Liver (tissue), 9 donors: ENCODE measurements around the gene TSPAN8. TPM values are rescaled to one million over a fixed set of nuclear protein-coding genes. Genes with fewer than 3 reads are reported as not detected.

Experiments used
- DNase-seq: peaks from one replicate; pipeline ENCODE4 v3.0.0-alpha.2; 2017; ENCODE audit warnings: low spot score
- H3K27ac ChIP-seq, 2 donors: one replicate each; pipeline ENCODE4 v1.7.0; 2013; ENCODE audit warnings: inconsistent platforms in 2 of 2, low read length in 2 of 2, control low read depth in 1 of 2, low read depth in 1 of 2, mild to moderate bottlenecking in 1 of 2
- H3K27me3 ChIP-seq, 4 donors: one replicate each; pipeline versions ENCODE4 v1.6.1 to v1.7.0; 2013; ENCODE audit warnings: low read length in 3 of 4, inconsistent platforms in 1 of 4, mild to moderate bottlenecking in 1 of 4, moderate library complexity in 1 of 4; ENCODE audit not compliant: control insufficient read depth in 4 of 4, insufficient read depth in 4 of 4
- H3K36me3 ChIP-seq, 4 donors: one replicate each; pipeline versions ENCODE4 v1.6.1 to v1.7.0; 2013; ENCODE audit warnings: low read length in 3 of 4, mild to moderate bottlenecking in 3 of 4, low read depth in 1 of 4, moderate library complexity in 1 of 4; ENCODE audit not compliant: control insufficient read depth in 4 of 4, insufficient read depth in 3 of 4
- H3K4me1 ChIP-seq, 4 donors: one replicate each; pipeline versions ENCODE4 v1.6.1 to v1.7.0; 2013; ENCODE audit warnings: low read length in 3 of 4, mild to moderate bottlenecking in 3 of 4, moderate library complexity in 1 of 4; ENCODE audit not compliant: control insufficient read depth in 4 of 4, insufficient read depth in 4 of 4
- H3K4me3 ChIP-seq, 3 donors: one replicate each; pipeline versions ENCODE4 v1.6.1 to v1.7.0; 2013; ENCODE audit warnings: low read length in 3 of 3, control low read depth in 1 of 3, low read depth in 1 of 3, mild to moderate bottlenecking in 1 of 3
- H3K9ac ChIP-seq, 2 donors: one replicate each; pipeline ENCODE4 v1.7.0; 2013; ENCODE audit warnings: low read length in 2 of 2, mild to moderate bottlenecking in 2 of 2, moderate library complexity in 2 of 2, control low read depth in 1 of 2, low read depth in 1 of 2
- H3K9me3 ChIP-seq, 4 donors: one replicate each; pipeline versions ENCODE4 v1.6.1 to v1.7.0; 2013; ENCODE audit warnings: low read length in 3 of 4; ENCODE audit not compliant: control insufficient read depth in 4 of 4
- ATF3 ChIP-seq: IDR thresholded peaks from 2 replicates; pipeline ENCODE4 v1.6.1; 2016; ENCODE audit warnings: antibody characterized with exemption
- CTCF ChIP-seq: fragments of 150-350 bp; IDR thresholded peaks from 2 replicates; pipeline ENCODE4 v1.5.1; 2017; ENCODE audit warnings: improper control_type of control experiment, low read depth, low read length; ENCODE audit not compliant: missing input control
- EGR1 ChIP-seq, 2 donors: IDR thresholded peaks; 2 replicates each; pipeline ENCODE4 v1.6.1; 2016 to 2018; ENCODE audit warnings: antibody characterized with exemption in 2 of 2, low read depth in 2 of 2
- FOXA1 ChIP-seq: IDR thresholded peaks from 2 replicates; pipeline ENCODE4 v1.6.1; 2016; ENCODE audit warnings: antibody characterized with exemption
- FOXA2 ChIP-seq: IDR thresholded peaks from 2 replicates; pipeline ENCODE4 v1.6.1; 2016; ENCODE audit warnings: antibody characterized with exemption
- GABPA ChIP-seq, 2 donors: IDR thresholded peaks in 1 of 2; conservative IDR thresholded peaks in 1 of 2; 2 replicates each; pipeline ENCODE4 v1.6.1; 2016; ENCODE audit warnings: antibody characterized with exemption in 2 of 2, mild to moderate bottlenecking in 1 of 2, moderate library complexity in 1 of 2
- HNF4A ChIP-seq, 2 donors: conservative IDR thresholded peaks; 2 replicates each; pipeline ENCODE4 v1.6.1; 2016; ENCODE audit warnings: antibody characterized with exemption in 2 of 2, mild to moderate bottlenecking in 2 of 2
- HNF4G ChIP-seq: IDR thresholded peaks from 2 replicates; pipeline ENCODE4 v1.6.1; 2016; ENCODE audit warnings: antibody characterized with exemption
- JUND ChIP-seq, 2 donors: IDR thresholded peaks; 2 replicates each; pipeline ENCODE4 v1.6.1; 2016; ENCODE audit warnings: antibody characterized with exemption in 2 of 2
- MAX ChIP-seq: IDR thresholded peaks from 2 replicates; pipeline ENCODE4 v1.6.1; 2016; ENCODE audit warnings: antibody characterized with exemption
- NR2F2 ChIP-seq: IDR thresholded peaks from 2 replicates; pipeline ENCODE4 v1.6.1; 2016; ENCODE audit warnings: antibody characterized with exemption
- RAD21 ChIP-seq, 2 donors: IDR thresholded peaks; 2 replicates each; pipeline ENCODE4 v1.6.1; 2016; ENCODE audit warnings: antibody characterized with exemption in 2 of 2, mild to moderate bottlenecking in 2 of 2
- REST ChIP-seq: IDR thresholded peaks from 2 replicates; pipeline ENCODE4 v1.6.1; 2016; ENCODE audit warnings: antibody characterized with exemption, mild to moderate bottlenecking
- RXRA ChIP-seq, 2 donors: IDR thresholded peaks; 2 replicates each; pipeline ENCODE4 v1.6.1; 2017 to 2018; ENCODE audit warnings: antibody characterized with exemption in 2 of 2, mild to moderate bottlenecking in 1 of 2
- SP1 ChIP-seq: IDR thresholded peaks from 2 replicates; pipeline ENCODE4 v1.6.1; 2018; ENCODE audit warnings: antibody characterized with exemption, mild to moderate bottlenecking
- TAF1 ChIP-seq: conservative IDR thresholded peaks from 2 replicates; pipeline ENCODE4 v1.6.1; 2016; ENCODE audit warnings: antibody characterized with exemption, mild to moderate bottlenecking
- YY1 ChIP-seq: IDR thresholded peaks from 2 replicates; pipeline ENCODE4 v1.6.1; 2016; ENCODE audit warnings: antibody characterized with exemption, mild to moderate bottlenecking
- ZBTB33 ChIP-seq: IDR thresholded peaks from 2 replicates; pipeline ENCODE4 v1.6.1; 2016; ENCODE audit warnings: antibody characterized with exemption
- WGBS: extraction: QIAGEN DNeasy Blood & Tissue Kit; methylation state at CpG from one replicate; pipeline ENCODE4 v1.1.7; 2013; 5-methylcytosine and 5-hydroxymethylcytosine counted together
- polyA plus RNA-seq, 2 donors: library from polyadenylated mRNA; stranded (reverse) in 1 of 2; unstranded in 1 of 2; fragments of 200-250 nt in 1 of 2; fragments of >200 nt in 1 of 2; fragmentation: Nextera tagmentation in 1 of 2; extraction: Ambion mirVana in 1 of 2; gene quantifications; one replicate each; pipeline versions ENCODE4 v1.2.1 to v1.2.3, GENCODE V29; 2013 to 2015
- total RNA-seq, 2 donors: library from RNA; depleted of rRNA; stranded (reverse); fragments of >200 nt; gene quantifications; one replicate each; pipeline ENCODE4 v1.2.3, GENCODE V29; 2014
- donor health status: healthy.
- donor health status: healthy.
- donor health status: healthy.
- donor health status: healthy.
- donor health status: healthy.

Gene TSPAN8
- total and polyA plus RNA-seq, 4 donors = 0.65 to 9.3 (median 5.2) TPM

GRCh38 chr12:71128191-71128788 is 29.5 kb downstream of the TSPAN8 start:
- H3K27ac ChIP-seq = no peak overlapping the region
- no peaks in the 10 kb centered on the region for H3K36me3 ChIP-seq
- H3K9ac ChIP-seq = no peak overlapping the region
- 60% methylated on average over 1 of the region's 1 CpG for WGBS
- no peak overlapping the region for H3K4me3 ChIP-seq
- TF ChIP-seq FOXA1 (no peak), JUND (IDR thresholded peaks at IDR 0.05) (no peak), ATF3 (no peak), SP1 (no peak), RXRA (IDR thresholded peaks at IDR 0.05) (no peak), FOXA2 (no peak), RAD21 (IDR thresholded peaks at IDR 0.05) (no peak), HNF4G (no peak), TAF1 (no peak), CTCF (no peak), EGR1 (IDR thresholded peaks at IDR 0.05; ENCODE audit: low read depth in 2 of 2) (no peak), YY1 (no peak), HNF4A (conservative IDR thresholded peaks at IDR 0.05) (no peak), NR2F2 (no peak), ZBTB33 (no peak), GABPA (IDR thresholded peaks at IDR 0.05 in 1 of 2, conservative IDR thresholded peaks at IDR 0.05 in 1 of 2) (no peak), MAX (no peak), REST (no peak)
- no peaks in the 10 kb centered on the region for H3K9me3 ChIP-seq
- no peak for DNase-seq
- no peaks in the 10 kb centered on the region for H3K27me3 ChIP-seq
- H3K4me1 ChIP-seq = peaks cover 0 to 4% (median 1%) of the 10 kb centered on the region in 4 donors
